ENCODE results near the gene TLNRD1. TPM values are rescaled to one million over a fixed set of nuclear protein-coding genes. Genes with fewer than 3 reads are reported as not detected.

TLNRD1 gene
- total RNA-seq, 6 donors from 2014 or later, result 23.0 to 55.7 (median 36.0) TPM

DNA sequence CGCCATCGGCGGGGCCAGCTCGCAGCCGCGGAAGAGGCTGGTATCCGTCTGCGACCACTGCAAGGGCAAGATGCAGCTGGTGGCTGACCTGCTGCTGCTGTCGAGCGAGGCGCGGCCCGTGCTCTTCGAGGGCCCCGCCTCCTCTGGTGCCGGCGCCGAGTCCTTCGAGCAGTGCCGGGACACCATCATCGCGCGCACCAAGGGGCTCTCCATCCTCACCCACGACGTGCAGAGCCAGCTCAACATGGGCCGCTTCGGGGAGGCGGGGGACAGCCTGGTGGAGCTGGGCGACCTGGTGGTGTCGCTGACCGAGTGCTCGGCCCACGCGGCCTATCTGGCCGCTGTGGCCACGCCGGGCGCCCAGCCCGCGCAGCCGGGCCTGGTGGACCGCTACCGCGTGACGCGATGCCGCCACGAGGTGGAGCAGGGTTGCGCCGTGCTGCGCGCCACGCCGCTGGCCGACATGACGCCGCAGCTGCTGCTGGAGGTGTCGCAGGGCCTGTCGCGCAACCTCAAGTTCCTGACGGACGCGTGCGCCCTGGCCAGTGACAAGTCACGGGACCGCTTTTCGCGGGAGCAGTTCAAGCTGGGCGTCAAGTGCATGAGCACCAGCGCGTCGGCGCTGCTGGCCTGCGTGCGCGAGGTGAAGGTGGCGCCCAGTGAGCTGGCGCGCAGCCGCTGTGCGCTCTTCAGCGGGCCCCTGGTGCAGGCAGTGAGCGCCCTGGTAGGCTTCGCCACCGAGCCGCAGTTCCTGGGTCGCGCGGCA is 1.8 kb downstream of the TLNRD1 start:
- Histone ChIP-seq H3K9me3 (no peaks in the 10 kb centered on the region), H3K27me3 (no peaks in the 10 kb centered on the region), H3K4me3 (peak overlapping the region; percentile 65 to 87 (median 82)), H3K36me3 (peaks cover 0 to 12% (median 8%) of the 10 kb centered on the region in 4 donors), H3K27ac (peak overlapping the region; percentile 97 to 98 (median 97)), H3K4me1 (peaks cover 28 to 69% (median 37%) of the 10 kb centered on the region in 4 donors)
- 69 to 74% methylated on average over 37 to 63 of the region's 89 CpGs for WGBS, 2 donors
- ATAC-seq (ENCODE audit: low FRiP score in 2 of 2), result peak in 1 of 2 donors; percentile 7
- DNase-seq, result peak in 1 of 2 donors; percentile 88
- no peak for TF ChIP-seq POLR2A (IDR thresholded peaks at IDR 0.05)
- no peak for TF ChIP-seq POLR2AphosphoS5 (IDR thresholded peaks at IDR 0.05)
- TF ChIP-seq, protein P1, sequence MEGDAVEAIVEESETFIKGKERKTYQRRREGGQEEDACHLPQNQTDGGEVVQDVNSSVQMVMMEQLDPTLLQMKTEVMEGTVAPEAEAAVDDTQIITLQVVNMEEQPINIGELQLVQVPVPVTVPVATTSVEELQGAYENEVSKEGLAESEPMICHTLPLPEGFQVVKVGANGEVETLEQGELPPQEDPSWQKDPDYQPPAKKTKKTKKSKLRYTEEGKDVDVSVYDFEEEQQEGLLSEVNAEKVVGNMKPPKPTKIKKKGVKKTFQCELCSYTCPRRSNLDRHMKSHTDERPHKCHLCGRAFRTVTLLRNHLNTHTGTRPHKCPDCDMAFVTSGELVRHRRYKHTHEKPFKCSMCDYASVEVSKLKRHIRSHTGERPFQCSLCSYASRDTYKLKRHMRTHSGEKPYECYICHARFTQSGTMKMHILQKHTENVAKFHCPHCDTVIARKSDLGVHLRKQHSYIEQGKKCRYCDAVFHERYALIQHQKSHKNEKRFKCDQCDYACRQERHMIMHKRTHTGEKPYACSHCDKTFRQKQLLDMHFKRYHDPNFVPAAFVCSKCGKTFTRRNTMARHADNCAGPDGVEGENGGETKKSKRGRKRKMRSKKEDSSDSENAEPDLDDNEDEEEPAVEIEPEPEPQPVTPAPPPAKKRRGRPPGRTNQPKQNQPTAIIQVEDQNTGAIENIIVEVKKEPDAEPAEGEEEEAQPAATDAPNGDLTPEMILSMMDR (IDR thresholded peaks at IDR 0.05), result peak in 2 of 6 experiments; percentile 11 to 25
- peak in 1 of 4 donors; percentile 25 for TF ChIP-seq EP300 (IDR thresholded peaks at IDR 0.05)

DNA sequence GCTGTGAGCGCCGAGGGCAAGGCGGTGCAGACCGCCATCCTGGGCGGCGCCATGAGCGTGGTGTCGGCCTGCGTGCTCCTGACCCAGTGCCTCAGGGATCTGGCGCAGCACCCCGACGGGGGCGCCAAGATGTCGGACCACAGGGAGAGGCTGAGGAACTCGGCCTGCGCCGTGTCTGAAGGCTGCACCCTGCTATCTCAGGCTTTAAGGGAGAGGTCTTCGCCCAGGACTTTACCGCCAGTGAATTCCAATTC is 2.3 kb downstream of the TLNRD1 start:
- 54 to 89% methylated on average over 7 to 17 of the region's 19 CpGs for WGBS, 2 donors
- H3K27me3 ChIP-seq, result no peaks in the 10 kb centered on the region
- peaks cover 0 to 12% (median 8%) of the 10 kb centered on the region in 4 donors for H3K36me3 ChIP-seq
- H3K4me3 ChIP-seq, result peak overlapping the region; percentile 65 to 87 (median 82)
- peaks cover 28 to 72% (median 37%) of the 10 kb centered on the region in 4 donors for H3K4me1 ChIP-seq
- ATAC-seq (ENCODE audit: low FRiP score in 2 of 2) (no peak), DNase-seq (no peak)
- peak overlapping the region; percentile 97 to 98 (median 97) for H3K27ac ChIP-seq
- H3K9me3 ChIP-seq, result no peaks in the 10 kb centered on the region
- TF ChIP-seq POLR2A (IDR thresholded peaks at IDR 0.05) (no peak), EP300 (IDR thresholded peaks at IDR 0.05) (no peak), POLR2AphosphoS5 (IDR thresholded peaks at IDR 0.05) (no peak)
- TF ChIP-seq, protein P1 (IDR thresholded peaks at IDR 0.05), result no peak

DNA sequence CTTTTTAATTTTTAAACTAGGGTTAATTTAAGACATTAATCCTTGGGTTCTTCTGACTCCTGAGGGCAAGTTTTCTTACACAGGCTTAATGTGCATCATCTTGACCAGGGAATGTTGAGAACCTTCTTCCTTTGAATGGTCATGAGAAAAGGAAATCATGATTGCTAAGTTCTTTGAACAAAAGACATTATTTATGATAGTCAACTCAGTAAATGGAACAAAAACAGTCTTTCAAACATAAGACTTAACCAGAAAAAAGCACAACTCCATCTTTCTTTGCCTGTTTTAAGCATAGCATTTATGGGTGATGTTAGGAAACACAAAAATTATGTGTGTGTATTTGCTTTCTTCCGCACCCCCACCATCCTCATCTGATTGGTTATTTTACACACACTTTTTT is 5.4 kb downstream of the TLNRD1 start:
- Histone ChIP-seq H3K27me3 (no peaks in the 10 kb centered on the region), H3K4me1 (peaks cover 20 to 59% (median 34%) of the 10 kb centered on the region in 4 donors), H3K4me3 (peak overlapping the region in 1 of 4 donors; percentile 84), H3K9me3 (no peaks in the 10 kb centered on the region), H3K27ac (peak overlapping the region in 2 of 4 donors; percentile 75 to 98), H3K36me3 (peaks cover 0 to 12% (median 8%) of the 10 kb centered on the region in 4 donors)
- 93 to 100% methylated on average over 1 of the region's 1 CpG for WGBS, 2 donors
- TF ChIP-seq POLR2A (IDR thresholded peaks at IDR 0.05) (no peak), EP300 (IDR thresholded peaks at IDR 0.05) (no peak), POLR2AphosphoS5 (IDR thresholded peaks at IDR 0.05) (no peak)
- TF ChIP-seq, protein P1 (IDR thresholded peaks at IDR 0.05), result no peak
- DNase-seq (no peak), ATAC-seq (ENCODE audit: low FRiP score in 2 of 2) (no peak)

GRCh38 chr15:81007428-81008064 is 6.8 kb downstream of the TLNRD1 start:
- Histone ChIP-seq H3K4me3 (no peak overlapping the region), H3K36me3 (peaks cover 0 to 10% (median 7%) of the 10 kb centered on the region in 4 donors), H3K27me3 (no peaks in the 10 kb centered on the region), H3K4me1 (peaks cover 15 to 49% (median 32%) of the 10 kb centered on the region in 4 donors), H3K9me3 (no peaks in the 10 kb centered on the region), H3K27ac (peak overlapping the region in 2 of 4 donors; percentile 13)
- DNase-seq (no peak), ATAC-seq (ENCODE audit: low FRiP score in 2 of 2) (peak in 1 of 2 donors; percentile 50)
- no peak for TF ChIP-seq EP300 (IDR thresholded peaks at IDR 0.05)
- TF ChIP-seq POLR2AphosphoS5 (IDR thresholded peaks at IDR 0.05), result no peak
- no peak for TF ChIP-seq POLR2A (IDR thresholded peaks at IDR 0.05)
- TF ChIP-seq, protein P1 (IDR thresholded peaks at IDR 0.05), result no peak
- WGBS, 2 donors, result 55 to 62% methylated on average over 6 of the region's 6 CpGs

All from upper lobe of left lung (tissue), 6 donors.